Measurements from ENCODE around the gene PPP1R9A. TPM values are rescaled to one million over a fixed set of nuclear protein-coding genes. Genes with fewer than 3 reads are reported as not detected.

PPP1R9A gene
- total RNA-seq, 2 experiments from 2014 or later, result not detected

DNA sequence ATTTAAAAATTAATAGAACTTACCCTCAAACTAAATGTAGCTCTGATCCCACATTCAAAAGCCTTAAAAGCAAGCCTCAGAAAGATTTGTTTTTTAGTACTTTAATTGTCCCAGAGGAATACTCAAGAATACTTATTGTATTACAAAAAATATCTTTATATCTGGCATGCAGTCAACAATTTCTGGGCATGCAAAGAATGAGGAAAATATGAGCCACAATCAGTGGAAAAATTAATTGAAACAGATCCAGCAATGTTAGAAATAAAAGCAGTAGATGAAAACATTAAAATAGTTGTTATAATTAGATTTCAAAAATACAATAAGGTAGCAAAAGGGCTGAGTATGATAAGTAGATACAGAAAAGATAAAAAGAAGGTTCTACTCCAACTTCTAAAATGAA lies 262.3 kb downstream of the PPP1R9A start:
- DNase-seq, result no peak
- Mint-ChIP-seq H3K4me1 (ENCODE audit: low read depth) (no peaks in the 10 kb centered on the region), H3K27me3 (peaks cover 5% of the 10 kb centered on the region), H3K36me3 (peaks cover 2% of the 10 kb centered on the region), H3K9me3 (no peaks in the 10 kb centered on the region), H3K4me3 (no peak overlapping the region), H3K27ac (no peak overlapping the region)
- POLR2A ChIA-PET, result no interaction called here
- CTCF ChIA-PET, result no interaction called here
- intact Hi-C loops (cut with micrococcal nuclease), result no loop called here

DNA sequence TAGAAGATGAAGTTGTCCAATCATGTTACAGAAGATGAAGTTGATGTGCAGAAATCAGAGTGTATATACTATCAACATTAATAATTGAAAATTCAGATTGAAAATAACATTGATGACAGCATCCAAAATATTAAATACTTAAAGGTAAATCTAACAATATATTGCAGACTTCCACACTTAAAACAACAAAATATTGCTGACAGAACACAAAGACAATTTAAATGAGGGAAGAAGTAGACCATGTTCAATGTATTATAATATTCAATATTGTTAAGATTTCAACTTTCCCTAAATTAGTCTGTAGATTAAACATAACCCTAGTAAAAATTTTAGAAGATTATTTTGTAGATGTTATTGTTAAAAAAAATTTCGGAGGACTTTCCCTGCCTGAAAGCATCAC lies 265.0 kb downstream of the PPP1R9A start:
- Mint-ChIP-seq H3K4me1 (ENCODE audit: low read depth) (no peaks in the 10 kb centered on the region), H3K4me3 (no peak overlapping the region), H3K36me3 (no peaks in the 10 kb centered on the region), H3K27ac (no peak overlapping the region), H3K27me3 (no peaks in the 10 kb centered on the region), H3K9me3 (peaks cover 2% of the 10 kb centered on the region)
- ChIA-PET POLR2A (no interaction called here), CTCF (no interaction called here)
- intact Hi-C loops (cut with micrococcal nuclease), result no loop called here
- no peak for DNase-seq

DNA sequence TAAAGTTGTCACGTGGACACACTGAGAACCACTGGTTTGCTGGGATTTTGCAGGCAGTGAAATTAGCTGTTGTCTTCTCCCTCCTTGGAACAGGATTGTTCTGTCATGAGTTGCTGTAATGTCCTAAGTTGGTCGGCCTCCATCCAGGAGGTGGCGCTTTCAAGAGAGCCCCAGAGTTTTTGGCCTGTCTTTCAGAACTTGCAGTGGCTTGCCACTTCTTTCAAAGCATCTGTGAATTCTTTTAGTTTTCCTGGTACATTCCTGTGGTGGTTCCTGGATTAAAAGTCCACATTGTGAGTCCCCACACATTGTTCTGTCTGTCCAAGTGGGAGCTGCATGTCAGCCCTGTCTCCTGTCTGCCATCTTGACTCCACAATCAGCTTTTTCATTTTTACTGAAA lies 283.1 kb downstream of the PPP1R9A start:
- Mint-ChIP-seq H3K36me3 (no peaks in the 10 kb centered on the region), H3K27ac (no peak overlapping the region), H3K9me3 (no peaks in the 10 kb centered on the region), H3K27me3 (peaks cover 2% of the 10 kb centered on the region), H3K4me3 (no peak overlapping the region), H3K4me1 (ENCODE audit: low read depth) (no peaks in the 10 kb centered on the region)
- no peak for DNase-seq
- ChIA-PET POLR2A (no interaction called here), CTCF (interaction anchor here (0.7 to 1.2 kb wide), 2 partner anchors 284 to 285 kb away, joined by 3 read pairs; no protein-coding TSS in a partner anchor)
- intact Hi-C loops (cut with micrococcal nuclease), result no loop called here

DNA sequence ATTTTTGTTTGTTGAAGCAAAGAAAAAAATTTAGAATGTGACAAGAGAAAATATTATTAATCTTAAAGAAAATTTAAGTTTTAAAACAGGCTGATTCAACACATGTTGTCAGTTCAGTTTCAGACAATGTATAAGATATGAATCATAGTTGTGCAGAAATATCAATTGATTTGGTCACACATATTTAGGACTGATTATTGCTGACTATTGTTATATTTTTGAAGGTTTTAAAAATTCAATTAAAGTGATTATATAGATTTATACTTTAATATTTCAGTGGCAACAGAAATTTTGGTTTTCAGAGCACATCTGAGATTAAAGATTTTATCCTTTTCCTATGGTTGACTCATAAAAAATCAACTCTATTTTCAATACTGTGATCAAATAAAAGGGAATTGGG lies 284.4 kb downstream of the PPP1R9A start:
- no peak for DNase-seq
- Mint-ChIP-seq H3K4me3 (no peak overlapping the region), H3K27ac (no peak overlapping the region), H3K4me1 (ENCODE audit: low read depth) (no peaks in the 10 kb centered on the region), H3K9me3 (no peaks in the 10 kb centered on the region), H3K36me3 (no peaks in the 10 kb centered on the region), H3K27me3 (peaks cover 2% of the 10 kb centered on the region)
- intact Hi-C loops (cut with micrococcal nuclease), result no loop called here
- ChIA-PET CTCF (interaction anchor here (1.0 kb wide), 1 partner anchor 498 kb away, joined by 3 read pairs; no protein-coding TSS in a partner anchor), POLR2A (no interaction called here)

DNA sequence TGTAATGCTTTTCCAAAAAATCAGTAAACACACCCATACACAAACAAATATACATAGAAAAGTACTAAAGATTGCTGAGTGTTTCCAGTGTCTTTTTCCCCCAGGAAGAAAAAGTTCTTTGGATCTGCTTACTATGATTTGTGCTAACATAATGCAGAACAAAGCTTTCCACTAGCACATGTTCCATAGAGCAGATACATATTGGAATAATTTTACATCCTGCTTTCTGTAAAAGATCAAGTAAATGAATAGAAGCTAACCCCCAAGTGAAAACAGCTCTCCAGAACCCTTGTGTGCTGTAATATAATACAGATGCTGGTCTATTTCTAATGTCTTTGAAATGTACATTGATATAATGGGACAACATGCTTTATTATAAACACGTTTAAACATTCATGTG lies 291.5 kb downstream of the PPP1R9A start:
- no peak overlapping the region for H3K27ac Mint-ChIP-seq
- no peak for DNase-seq
- intact Hi-C loops (cut with micrococcal nuclease), result no loop called here
- H3K9me3 Mint-ChIP-seq, result no peaks in the 10 kb centered on the region
- no peaks in the 10 kb centered on the region for H3K4me1 Mint-ChIP-seq (ENCODE audit: low read depth)
- CTCF ChIA-PET, result no interaction called here
- H3K27me3 Mint-ChIP-seq, result no peaks in the 10 kb centered on the region
- no peak overlapping the region for H3K4me3 Mint-ChIP-seq
- no peaks in the 10 kb centered on the region for H3K36me3 Mint-ChIP-seq
- POLR2A ChIA-PET, result no interaction called here

DNA sequence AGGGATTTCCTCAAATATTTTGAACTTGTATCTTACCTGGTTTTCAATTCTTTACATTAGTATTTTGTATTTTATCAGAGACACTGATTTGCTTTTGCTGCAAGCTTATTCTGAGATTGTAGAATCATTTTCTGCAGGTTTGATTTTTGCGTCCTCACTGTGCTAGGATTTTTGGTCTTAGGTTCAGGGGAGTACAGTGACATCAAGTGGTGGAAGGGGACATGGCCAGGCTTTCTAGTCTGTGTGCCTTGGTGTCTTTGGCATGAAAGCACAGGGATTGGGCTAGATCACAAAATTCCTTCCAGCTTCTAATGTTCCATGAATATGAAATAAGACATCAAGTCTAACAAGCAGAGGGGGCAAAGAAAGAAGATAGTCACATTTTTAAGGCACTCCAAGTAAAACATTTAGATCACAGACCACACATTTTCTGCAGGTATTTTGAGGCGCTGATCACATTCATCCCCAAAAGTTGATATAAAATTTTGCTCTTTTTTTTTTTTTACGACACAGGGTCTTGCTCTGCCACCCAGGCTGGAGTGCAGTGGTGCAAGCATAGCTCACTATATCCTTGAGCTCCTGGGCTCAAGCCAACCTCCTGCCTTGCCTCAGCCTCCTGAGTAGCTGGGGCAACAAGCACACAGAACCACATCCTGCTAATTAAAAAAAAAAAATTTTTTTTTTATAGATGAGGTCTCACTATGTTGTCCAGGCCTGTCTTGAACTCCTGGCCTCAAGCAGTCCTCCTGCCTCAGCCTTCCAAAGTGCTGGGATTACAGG lies 292.6 kb downstream of the PPP1R9A start:
- intact Hi-C loops (cut with micrococcal nuclease), result no loop called here
- ChIA-PET POLR2A (no interaction called here), CTCF (interaction anchor here (1.2 kb wide), 1 partner anchor 383 kb away, joined by 3 read pairs; no protein-coding TSS in a partner anchor)
- Mint-ChIP-seq H3K27ac (no peak overlapping the region), H3K36me3 (no peaks in the 10 kb centered on the region), H3K4me1 (ENCODE audit: low read depth) (no peaks in the 10 kb centered on the region), H3K4me3 (no peak overlapping the region), H3K9me3 (no peaks in the 10 kb centered on the region), H3K27me3 (no peaks in the 10 kb centered on the region)
- no peak for DNase-seq

DNA sequence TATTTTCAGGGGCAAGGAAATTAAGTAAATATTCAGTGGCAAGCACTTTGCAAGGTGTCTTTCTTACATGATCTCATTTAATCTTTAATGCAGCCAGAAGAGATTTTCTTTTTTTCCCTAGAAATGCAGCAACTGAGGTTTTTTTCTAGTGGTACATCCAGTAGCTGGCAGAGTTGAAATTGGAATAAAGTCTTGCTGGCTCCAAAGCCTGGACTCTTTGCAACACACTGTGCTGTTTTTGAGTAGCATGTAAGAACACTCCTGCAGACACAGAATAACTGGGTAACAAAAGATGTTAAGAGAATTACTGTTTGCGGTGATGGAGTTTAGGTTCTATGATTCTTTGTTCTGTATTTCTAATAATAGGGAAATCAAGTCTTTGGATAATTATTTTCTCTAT lies 293.3 kb downstream of the PPP1R9A start:
- ChIA-PET POLR2A (no interaction called here), CTCF (no interaction called here)
- H3K27ac Mint-ChIP-seq, result no peak overlapping the region
- H3K36me3 Mint-ChIP-seq, result no peaks in the 10 kb centered on the region
- intact Hi-C loops (cut with micrococcal nuclease), result no loop called here
- no peaks in the 10 kb centered on the region for H3K4me1 Mint-ChIP-seq (ENCODE audit: low read depth)
- H3K9me3 Mint-ChIP-seq, result no peaks in the 10 kb centered on the region
- no peaks in the 10 kb centered on the region for H3K27me3 Mint-ChIP-seq
- DNase-seq, result no peak
- no peak overlapping the region for H3K4me3 Mint-ChIP-seq

DNA sequence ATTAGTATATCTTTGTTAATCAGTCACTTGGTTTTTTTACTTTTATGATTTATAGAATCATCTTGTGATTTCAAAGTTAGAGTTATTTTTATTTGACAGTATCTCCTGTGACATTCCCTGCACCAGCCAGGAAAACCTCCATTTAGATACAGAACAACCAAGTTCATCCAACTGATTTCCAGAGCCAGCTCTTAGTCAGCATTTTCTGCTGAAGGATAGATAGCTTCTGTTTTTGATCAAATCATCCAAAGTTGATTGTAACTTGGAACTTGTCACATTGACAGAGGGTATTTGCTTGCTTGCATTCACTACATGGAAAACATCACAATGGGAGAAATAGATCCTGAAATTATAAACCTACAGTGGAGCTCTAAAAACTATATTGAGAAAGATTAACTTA lies 294.3 kb downstream of the PPP1R9A start:
- ChIA-PET POLR2A (no interaction called here), CTCF (no interaction called here)
- intact Hi-C loops (cut with micrococcal nuclease), result no loop called here
- no peaks in the 10 kb centered on the region for H3K9me3 Mint-ChIP-seq
- DNase-seq, result no peak
- no peaks in the 10 kb centered on the region for H3K36me3 Mint-ChIP-seq
- no peak overlapping the region for H3K4me3 Mint-ChIP-seq
- no peak overlapping the region for H3K27ac Mint-ChIP-seq
- no peaks in the 10 kb centered on the region for H3K27me3 Mint-ChIP-seq
- H3K4me1 Mint-ChIP-seq (ENCODE audit: low read depth), result no peaks in the 10 kb centered on the region

DNA sequence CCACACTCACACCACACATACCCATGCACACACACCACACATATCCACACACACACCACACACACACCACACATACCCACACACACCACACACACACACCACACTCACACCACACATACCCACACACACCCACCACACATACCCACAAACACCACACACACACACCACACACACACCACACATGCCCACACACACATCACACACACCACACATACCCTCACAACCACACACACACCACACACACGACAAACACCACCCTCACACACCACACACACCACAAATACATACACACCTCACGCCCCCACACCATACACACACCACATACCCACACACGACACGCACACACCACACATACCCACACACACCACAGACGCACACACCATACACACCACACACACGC lies 297.2 kb downstream of the PPP1R9A start:
- POLR2A ChIA-PET, result no interaction called here
- no peaks in the 10 kb centered on the region for H3K27me3 Mint-ChIP-seq
- intact Hi-C loops (cut with micrococcal nuclease), result no loop called here

DNA sequence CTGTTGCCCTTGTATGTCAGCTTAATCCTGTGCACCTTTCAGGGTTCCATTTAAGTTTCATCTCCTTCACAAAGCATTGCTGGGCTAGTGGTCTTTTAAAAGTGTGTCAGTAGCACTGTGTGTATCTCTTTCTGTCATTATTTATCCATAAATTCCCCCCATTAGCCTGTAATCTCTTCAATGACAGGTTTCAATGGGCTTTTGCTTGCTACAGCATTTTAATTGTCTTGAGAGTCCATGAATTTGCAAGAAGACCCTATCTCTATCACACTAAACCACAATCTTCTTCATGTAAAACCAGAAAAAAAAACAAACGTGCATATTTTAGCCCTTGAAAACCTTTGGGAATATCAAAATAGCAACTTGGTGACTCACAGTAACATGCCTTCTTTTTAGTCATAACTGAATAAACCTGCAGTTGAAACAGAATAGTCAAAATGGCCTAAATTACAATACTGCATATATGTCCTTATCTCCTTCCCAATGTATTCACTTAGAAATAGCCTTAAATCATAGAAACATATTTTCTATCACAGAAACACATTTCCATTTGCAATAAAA lies 298.4 kb downstream of the PPP1R9A start:
- POLR2A ChIA-PET, result no interaction called here
- no peak for DNase-seq
- Mint-ChIP-seq H3K4me3 (no peak overlapping the region), H3K36me3 (no peaks in the 10 kb centered on the region), H3K27me3 (no peaks in the 10 kb centered on the region), H3K9me3 (no peaks in the 10 kb centered on the region), H3K27ac (no peak overlapping the region), H3K4me1 (ENCODE audit: low read depth) (no peaks in the 10 kb centered on the region)
- CTCF ChIA-PET, result no interaction called here
- intact Hi-C loops (cut with micrococcal nuclease), result no loop called here

More for the DNA sequence above, 297.2 kb downstream of the PPP1R9A start:
- Mint-ChIP-seq H3K4me3 (no peak overlapping the region), H3K9me3 (no peaks in the 10 kb centered on the region), H3K36me3 (no peaks in the 10 kb centered on the region), H3K4me1 (ENCODE audit: low read depth) (no peaks in the 10 kb centered on the region), H3K27ac (no peak overlapping the region)
- CTCF ChIA-PET, result no interaction called here
- no peak for DNase-seq

DNA sequence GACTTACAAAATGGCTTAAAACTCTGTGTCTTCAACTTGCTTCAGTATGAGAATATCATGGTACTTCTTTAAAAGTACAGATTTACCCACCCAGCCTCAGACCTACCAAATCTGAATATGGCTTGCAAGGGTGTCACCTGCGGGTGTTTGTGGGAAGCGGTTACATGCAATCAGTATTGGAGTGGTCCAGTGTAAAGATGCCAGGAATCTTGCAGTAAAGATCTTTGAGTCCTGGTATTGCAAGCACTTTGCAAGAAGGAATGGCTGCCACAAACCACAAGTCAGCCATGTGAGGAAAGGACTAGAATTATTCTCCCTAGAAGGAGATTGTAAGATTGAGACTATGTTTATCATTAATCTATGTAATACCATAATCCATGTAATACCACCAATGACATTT lies 301.9 kb downstream of the PPP1R9A start:
- Mint-ChIP-seq H3K36me3 (no peaks in the 10 kb centered on the region), H3K9me3 (no peaks in the 10 kb centered on the region), H3K27me3 (no peaks in the 10 kb centered on the region), H3K4me3 (no peak overlapping the region), H3K4me1 (ENCODE audit: low read depth) (no peaks in the 10 kb centered on the region), H3K27ac (no peak overlapping the region)
- intact Hi-C loops (cut with micrococcal nuclease), result no loop called here
- CTCF ChIA-PET, result no interaction called here
- no peak for DNase-seq
- POLR2A ChIA-PET, result no interaction called here

DNA sequence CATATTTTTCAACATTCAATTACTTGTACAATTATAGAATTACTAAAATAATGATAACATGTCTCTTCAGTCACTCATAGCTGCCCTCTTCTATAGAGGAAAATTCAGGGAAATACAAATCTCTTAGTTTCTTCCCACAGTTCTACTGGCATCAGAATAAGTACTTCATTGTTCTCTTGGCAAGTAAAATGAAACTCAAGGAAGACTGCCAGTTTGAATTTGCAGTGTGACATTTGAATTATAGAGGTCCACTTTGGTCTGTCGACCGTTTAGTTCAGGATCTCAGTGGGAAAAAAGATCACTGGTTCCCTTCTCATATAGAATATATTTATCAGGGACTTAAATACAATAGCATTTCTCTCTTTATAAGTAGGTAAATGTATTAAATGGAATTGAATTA lies 302.4 kb downstream of the PPP1R9A start:
- Mint-ChIP-seq H3K36me3 (no peaks in the 10 kb centered on the region), H3K27ac (no peak overlapping the region), H3K9me3 (no peaks in the 10 kb centered on the region), H3K4me1 (ENCODE audit: low read depth) (no peaks in the 10 kb centered on the region), H3K27me3 (no peaks in the 10 kb centered on the region), H3K4me3 (no peak overlapping the region)
- no peak for DNase-seq
- ChIA-PET POLR2A (no interaction called here), CTCF (no interaction called here)
- intact Hi-C loops (cut with micrococcal nuclease), result no loop called here

DNA sequence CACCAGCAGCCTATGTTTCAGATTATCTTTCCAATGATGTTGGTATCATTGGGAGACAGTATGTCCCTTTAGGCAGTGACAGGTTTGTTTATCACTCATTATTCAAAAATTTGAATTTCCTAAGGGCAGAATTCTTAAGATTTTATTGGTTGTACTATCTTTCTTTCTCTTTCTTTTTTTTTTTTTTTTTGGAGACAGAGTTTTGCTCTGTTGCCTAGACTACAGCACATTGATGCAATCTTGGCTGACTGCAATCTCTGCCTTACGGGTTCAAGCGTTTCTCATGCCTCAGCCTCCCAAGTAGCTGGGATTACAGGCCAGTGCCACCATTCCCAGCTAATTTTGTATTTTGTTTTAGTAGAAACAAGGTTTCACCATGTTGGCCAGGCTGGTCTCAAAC lies 305.8 kb downstream of the PPP1R9A start:
- intact Hi-C loops (cut with micrococcal nuclease), result no loop called here
- no peak overlapping the region for H3K4me3 Mint-ChIP-seq
- CTCF ChIA-PET, result no interaction called here
- no peak for DNase-seq
- POLR2A ChIA-PET, result no interaction called here
- no peaks in the 10 kb centered on the region for H3K4me1 Mint-ChIP-seq (ENCODE audit: low read depth)
- no peaks in the 10 kb centered on the region for H3K36me3 Mint-ChIP-seq
- peaks cover 5% of the 10 kb centered on the region for H3K9me3 Mint-ChIP-seq
- no peaks in the 10 kb centered on the region for H3K27me3 Mint-ChIP-seq
- no peak overlapping the region for H3K27ac Mint-ChIP-seq
